CD14-positive monocyte (primary cell): Measurements from ENCODE around the gene TNPO3. TPM values are rescaled to one million over a fixed set of nuclear protein-coding genes. Genes with fewer than 3 reads are reported as not detected.
"Not testable (repeated sequence)": the region's sequence is repeated elsewhere in the genome, so short reads cannot be mapped to it uniquely, and the experiment has no call there.

ENCODE experiments used
- DNase-seq, 3 donors: peaks; one replicate each; pipeline ENCODE4 v3.0.0-alpha.2; 2011 to 2022
- H2AFZ ChIP-seq: 2 replicates; pipeline ENCODE4 v1.6.0; 2012; ENCODE audit warnings: mild to moderate bottlenecking, low read depth, low read length, inconsistent platforms; ENCODE audit not compliant: insufficient read depth, poor library complexity, severe bottlenecking
- H3K27ac ChIP-seq, 2 donors: 1 replicate in 1 of 2; 2 replicates in 1 of 2; pipeline ENCODE4 v1.5.1; 2012 to 2013; ENCODE audit warnings: low read length in 2 of 2, control low read depth in 1 of 2, inconsistent platforms in 1 of 2, low read depth in 1 of 2, mild to moderate bottlenecking in 1 of 2
- H3K27me3 ChIP-seq, 2 donors: one replicate each; pipeline versions ENCODE4 v1.6.0 to v1.6.1; 2011 to 2013; ENCODE audit warnings: low read length in 2 of 2; ENCODE audit not compliant: control insufficient read depth in 2 of 2, insufficient read depth in 2 of 2
- H3K36me3 ChIP-seq, 2 donors: replicated peaks in 1 of 2; 1 replicate in 1 of 2; 2 replicates in 1 of 2; pipeline versions ENCODE4 v1.5.1 to v1.6.1; 2012 to 2013; ENCODE audit warnings: low read length in 2 of 2, control low read depth in 1 of 2, inconsistent platforms in 1 of 2, mild to moderate bottlenecking in 1 of 2; ENCODE audit not compliant: insufficient read depth in 2 of 2, control insufficient read depth in 1 of 2
- H3K4me1 ChIP-seq, 2 donors: 1 replicate in 1 of 2; 2 replicates in 1 of 2; pipeline versions ENCODE4 v1.5.1 to v1.6.1; 2012 to 2013; ENCODE audit warnings: low read length in 2 of 2, control low read depth in 1 of 2, inconsistent platforms in 1 of 2, mild to moderate bottlenecking in 1 of 2, moderate library complexity in 1 of 2; ENCODE audit not compliant: insufficient read depth in 2 of 2, control insufficient read depth in 1 of 2
- H3K4me2 ChIP-seq: replicated peaks from 2 replicates; pipeline ENCODE3; 2012; ENCODE audit warnings: low read length, moderate library complexity, mild to moderate bottlenecking; ENCODE audit not compliant: poor library complexity, severe bottlenecking; ENCODE audit errors: extremely low read depth
- H3K4me3 ChIP-seq, 3 experiments: fragments of 200-600 bp in 1 of 3; sonication (generic) in 1 of 3; replicated peaks in 1 of 3; 1 replicate in 2 of 3; 2 replicates in 1 of 3; pipeline ENCODE4 v1.5.1; 2011 to 2013; ENCODE audit warnings: low read length in 3 of 3, mild to moderate bottlenecking in 3 of 3, control low read depth in 2 of 3, low read depth in 2 of 3, inconsistent platforms in 1 of 3, moderate library complexity in 1 of 3
- H3K79me2 ChIP-seq: 2 replicates; pipeline ENCODE4 v1.6.0; 2012; ENCODE audit warnings: mild to moderate bottlenecking, control low read depth, inconsistent platforms, low read length, moderate library complexity; ENCODE audit not compliant: insufficient read depth
- H3K9ac ChIP-seq: 2 replicates; pipeline ENCODE4 v1.6.0; 2017; ENCODE audit warnings: low read length, mild to moderate bottlenecking; ENCODE audit not compliant: insufficient read depth, poor library complexity, severe bottlenecking
- H3K9me3 ChIP-seq, 2 donors: replicated peaks in 1 of 2; 1 replicate in 1 of 2; 2 replicates in 1 of 2; pipeline versions ENCODE4 v1.5.1 to v1.6.1; 2012 to 2013; ENCODE audit warnings: low read length in 2 of 2, control low read depth in 1 of 2; ENCODE audit not compliant: control insufficient read depth in 1 of 2, insufficient read depth in 1 of 2
- H4K20me1 ChIP-seq: 2 replicates; pipeline ENCODE4 v1.6.0; 2012; ENCODE audit warnings: mild to moderate bottlenecking, low read length, control low read depth, moderate library complexity; ENCODE audit not compliant: insufficient read depth
- H3K27ac Mint-ChIP-seq, 7 donors: one replicate each; pipeline ENCODE4 v1.8.0; 2020; ENCODE audit warnings: mild to moderate bottlenecking in 7 of 7, mixed read lengths in 7 of 7, moderate library complexity in 6 of 7, inconsistent platforms in 2 of 7
- H3K27me3 Mint-ChIP-seq, 3 donors: one replicate each; pipeline ENCODE4 v1.8.0; 2021 to 2022; ENCODE audit warnings: low read depth in 3 of 3, mild to moderate bottlenecking in 3 of 3, mixed read lengths in 3 of 3, moderate library complexity in 3 of 3, inconsistent platforms in 1 of 3
- H3K36me3 Mint-ChIP-seq, 2 donors: one replicate each; pipeline ENCODE4 v1.8.0; 2020; ENCODE audit warnings: mixed read lengths in 2 of 2, inconsistent platforms in 1 of 2, mild to moderate bottlenecking in 1 of 2
- H3K4me1 Mint-ChIP-seq: one replicate; pipeline ENCODE4 v1.8.0; 2020; ENCODE audit warnings: mild to moderate bottlenecking, mixed read lengths
- H3K4me3 Mint-ChIP-seq, 2 donors: one replicate each; pipeline ENCODE4 v1.8.0; 2020; ENCODE audit warnings: mild to moderate bottlenecking in 2 of 2, mixed read lengths in 2 of 2, moderate library complexity in 1 of 2
- H3K9me3 Mint-ChIP-seq, 7 donors: one replicate each; pipeline ENCODE4 v1.8.0; 2020 to 2022; ENCODE audit warnings: mixed read lengths in 7 of 7, mild to moderate bottlenecking in 6 of 7, moderate library complexity in 6 of 7, inconsistent platforms in 2 of 7
- CTCF ChIP-seq: fragments of 200-600 bp; IDR thresholded peaks from one replicate; pipeline ENCODE4 v1.8.0; 2022; ENCODE audit warnings: antibody characterized with exemption, mild to moderate bottlenecking
- WGBS: methylation state at CpG from one replicate; pipeline ENCODE4 v1.1.5; 2013; ENCODE audit warnings: missing lambda C conversion rate; ENCODE audit not compliant: insufficient coverage; 5-methylcytosine and 5-hydroxymethylcytosine counted together
- intact Hi-C, 2 donors: fragments of 100-400 bp; cut with micrococcal nuclease; formaldehyde crosslinking; loops; one replicate each; pipeline versions ENCODE4 v1.15.0 to v1.15.1; 2023
- polyA plus RNA-seq, 3 donors: library from polyadenylated mRNA; depleted of rRNA in 1 of 3; unstranded in 2 of 3; stranded (reverse) in 1 of 3; fragments of 300-500 nt in 2 of 3; fragments of >200 nt in 1 of 3; fragmentation: Illumina TruSeq in 2 of 3; gene quantifications; 1 replicate in 2 of 3; 2 replicates in 1 of 3; pipeline ENCODE4 v1.2.3, GENCODE V29; 2012 to 2021

The TNPO3 gene
- polyA plus RNA-seq, 3 donors: 17.0 to 23.8 (median 19.7) TPM

- no peaks in the 10 kb centered on the region for H3K4me1 ChIP-seq
- H3K27me3 ChIP-seq: no peaks in the 10 kb centered on the region
- 100% methylated on average over 1 of the region's 3 CpGs for WGBS
- Mint-ChIP-seq H3K9me3 (no peaks in the 10 kb centered on the region), H3K36me3 (peaks cover 25 to 32% of the 10 kb centered on the region in 2 donors), H3K27ac (peak overlapping the region in 4 of 7 donors; percentile 20 to 60 (median 44)), H3K4me1 (peaks cover 30% of the 10 kb centered on the region), H3K4me3 (no peak overlapping the region), H3K27me3 (no peaks in the 10 kb centered on the region)
- H3K4me2 ChIP-seq: no peak overlapping the region
- intact Hi-C loops: no loop called here
- H3K9me3 ChIP-seq: no peaks in the 10 kb centered on the region
- peaks cover 99% of the 10 kb centered on the region for H3K79me2 ChIP-seq
- no peak overlapping the region for H2AFZ ChIP-seq
- DNase-seq: no peak
- TF ChIP-seq CTCF: no peak
- peaks cover 100% of the 10 kb centered on the region for H4K20me1 ChIP-seq
- no peak overlapping the region for H3K9ac ChIP-seq
- H3K27ac ChIP-seq: no peak overlapping the region
- peaks cover 20 to 52% of the 10 kb centered on the region in 2 donors for H3K36me3 ChIP-seq
- no peak overlapping the region for H3K4me3 ChIP-seq
Observed at GRCh38 chr7:129043012-129043411, 11.9 kb downstream of the TNPO3 start.

- Histone ChIP-seq H3K36me3 (peaks cover 34 to 51% of the 10 kb centered on the region in 2 donors), H3K4me1 (no peaks in the 10 kb centered on the region), H3K79me2 (peaks cover 99% of the 10 kb centered on the region), H3K4me2 (no peak overlapping the region), H3K27ac (no peak overlapping the region), H3K9me3 (no peaks in the 10 kb centered on the region), H3K4me3 (no peak overlapping the region), H2AFZ (no peak overlapping the region), H3K9ac (no peak overlapping the region), H4K20me1 (peaks cover 99% of the 10 kb centered on the region), H3K27me3 (no peaks in the 10 kb centered on the region)
- DNase-seq: no peak
- Mint-ChIP-seq H3K9me3 (no peaks in the 10 kb centered on the region), H3K4me3 (no peak overlapping the region), H3K4me1 (peaks cover 18% of the 10 kb centered on the region), H3K36me3 (peaks cover 34 to 48% of the 10 kb centered on the region in 2 donors), H3K27me3 (no peaks in the 10 kb centered on the region), H3K27ac (peak overlapping the region in 5 of 7 donors; percentile 24 to 57 (median 52))
- TF ChIP-seq CTCF: no peak
- 100% methylated on average over 1 of the region's 3 CpGs for WGBS
- intact Hi-C loops: no loop called here
Observed at GRCh38 chr7:129041142-129042085, 13.5 kb downstream of the TNPO3 start.

GRCh38 chr7:129038468-129038867 is 16.4 kb downstream of the TNPO3 start:
- H2AFZ ChIP-seq, H3K9ac ChIP-seq, H3K4me3 ChIP-seq, H3K4me2 ChIP-seq, H3K4me1 Mint-ChIP-seq, H3K9me3 ChIP-seq, intact Hi-C loops, H3K27me3 ChIP-seq, DNase-seq, H3K9me3 Mint-ChIP-seq, H3K4me3 Mint-ChIP-seq, H3K27ac ChIP-seq, H3K27me3 Mint-ChIP-seq, H3K4me1 ChIP-seq: not testable (repeated sequence)
- Histone ChIP-seq H3K79me2 (peaks cover 98% of the 10 kb centered on the region), H4K20me1 (peaks cover 93% of the 10 kb centered on the region), H3K36me3 (peaks cover 41 to 75% of the 10 kb centered on the region in 2 donors)
- Mint-ChIP-seq H3K36me3 (peaks cover 46 to 73% of the 10 kb centered on the region in 2 donors), H3K27ac (peak overlapping the region in 1 of 7 donors; percentile 58)
- no CpG with 5 or more reads among the region's 2 CpGs for WGBS
